Measurements from ENCODE around the gene KHDRBS2.

DNA sequence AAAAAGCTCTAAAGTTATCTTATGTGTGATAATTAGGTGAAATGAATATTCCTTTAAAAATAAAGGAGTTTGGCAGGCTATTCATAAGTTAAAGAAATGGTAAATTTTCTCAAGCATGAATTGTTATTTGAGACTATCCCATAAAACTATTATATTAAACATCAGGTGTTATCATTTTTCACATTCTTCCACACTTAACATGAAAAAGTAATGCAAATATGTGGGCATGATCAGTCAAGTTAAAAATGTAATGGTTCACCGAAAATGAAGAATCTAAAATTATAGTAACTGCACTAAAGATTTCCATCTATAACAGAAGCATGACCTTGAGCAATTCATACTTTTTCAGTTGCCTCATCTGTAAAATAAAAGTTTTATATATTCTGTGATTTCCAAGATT lies 110.8 kb downstream of the KHDRBS2 start:
- TF ChIP-seq, protein P1, sequence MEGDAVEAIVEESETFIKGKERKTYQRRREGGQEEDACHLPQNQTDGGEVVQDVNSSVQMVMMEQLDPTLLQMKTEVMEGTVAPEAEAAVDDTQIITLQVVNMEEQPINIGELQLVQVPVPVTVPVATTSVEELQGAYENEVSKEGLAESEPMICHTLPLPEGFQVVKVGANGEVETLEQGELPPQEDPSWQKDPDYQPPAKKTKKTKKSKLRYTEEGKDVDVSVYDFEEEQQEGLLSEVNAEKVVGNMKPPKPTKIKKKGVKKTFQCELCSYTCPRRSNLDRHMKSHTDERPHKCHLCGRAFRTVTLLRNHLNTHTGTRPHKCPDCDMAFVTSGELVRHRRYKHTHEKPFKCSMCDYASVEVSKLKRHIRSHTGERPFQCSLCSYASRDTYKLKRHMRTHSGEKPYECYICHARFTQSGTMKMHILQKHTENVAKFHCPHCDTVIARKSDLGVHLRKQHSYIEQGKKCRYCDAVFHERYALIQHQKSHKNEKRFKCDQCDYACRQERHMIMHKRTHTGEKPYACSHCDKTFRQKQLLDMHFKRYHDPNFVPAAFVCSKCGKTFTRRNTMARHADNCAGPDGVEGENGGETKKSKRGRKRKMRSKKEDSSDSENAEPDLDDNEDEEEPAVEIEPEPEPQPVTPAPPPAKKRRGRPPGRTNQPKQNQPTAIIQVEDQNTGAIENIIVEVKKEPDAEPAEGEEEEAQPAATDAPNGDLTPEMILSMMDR (IDR thresholded peaks at IDR 0.05), result no peak
- no peak for TF ChIP-seq POLR2A (IDR thresholded peaks at IDR 0.05)
